Trophoblast cell (in vitro differentiated cells and primary cell): ENCODE measurements around the gene LRCOL1.
A peak's percentile ranks its signal among the peaks of the same experiment; 100 is the strongest.

Source experiments
- DNase-seq, 2 donors: peaks; one replicate each; pipeline ENCODE4 v3.0.0-alpha.2; 2016
- H2AFZ ChIP-seq: 2 replicates; pipeline ENCODE4 v1.6.1; 2013; ENCODE audit warnings: low read length, moderate library complexity, mild to moderate bottlenecking; ENCODE audit not compliant: insufficient read depth, poor library complexity
- H2AK5ac ChIP-seq: 2 replicates; pipeline ENCODE4 v1.6.1; 2013; ENCODE audit warnings: mild to moderate bottlenecking, low read length
- H2BK120ac ChIP-seq: 2 replicates; pipeline ENCODE4 v1.6.1; 2013; ENCODE audit warnings: low read length, mild to moderate bottlenecking, moderate library complexity; ENCODE audit not compliant: insufficient read depth, poor library complexity
- H2BK12ac ChIP-seq: 2 replicates; pipeline ENCODE4 v1.6.1; 2013; ENCODE audit warnings: mild to moderate bottlenecking, low read length, moderate library complexity
- H2BK5ac ChIP-seq: 2 replicates; pipeline ENCODE4 v1.6.1; 2013; ENCODE audit warnings: low read length, low read depth, moderate library complexity, mild to moderate bottlenecking; ENCODE audit not compliant: poor library complexity
- H3K14ac ChIP-seq: 2 replicates; pipeline ENCODE4 v1.6.1; 2013; ENCODE audit warnings: mild to moderate bottlenecking, low read length
- H3K18ac ChIP-seq: 2 replicates; pipeline ENCODE4 v1.6.1; 2013; ENCODE audit warnings: mild to moderate bottlenecking, low read length
- H3K23ac ChIP-seq: 2 replicates; pipeline ENCODE4 v1.6.1; 2013; ENCODE audit warnings: low read length
- H3K27ac ChIP-seq: 2 replicates; pipeline ENCODE4 v1.5.1; 2013; ENCODE audit warnings: low read depth, mild to moderate bottlenecking, inconsistent platforms, low read length, moderate library complexity
- H3K27me3 ChIP-seq: 2 replicates; pipeline ENCODE4 v1.6.1; 2013; ENCODE audit warnings: inconsistent platforms, mild to moderate bottlenecking, low read length, moderate library complexity; ENCODE audit not compliant: insufficient read depth
- H3K36me3 ChIP-seq, 2 experiments: 1 replicate in 1 of 2; 2 replicates in 1 of 2; pipeline ENCODE4 v1.6.1; 2013; ENCODE audit warnings: low read length in 2 of 2, mild to moderate bottlenecking in 2 of 2, moderate library complexity in 1 of 2; ENCODE audit not compliant: insufficient read depth in 2 of 2, control insufficient read depth in 1 of 2
- H3K4ac ChIP-seq: 2 replicates; pipeline ENCODE4 v1.6.1; 2013; ENCODE audit warnings: low read depth, mild to moderate bottlenecking, low read length, moderate library complexity
- H3K4me1 ChIP-seq, 2 experiments: 1 replicate in 1 of 2; 2 replicates in 1 of 2; pipeline ENCODE4 v1.6.1; 2013; ENCODE audit warnings: low read length in 2 of 2, mild to moderate bottlenecking in 2 of 2, moderate library complexity in 1 of 2; ENCODE audit not compliant: insufficient read depth in 2 of 2, control insufficient read depth in 1 of 2
- H3K4me2 ChIP-seq: 2 replicates; pipeline ENCODE4 v1.6.1; 2013; ENCODE audit warnings: inconsistent platforms, mild to moderate bottlenecking, low read length, moderate library complexity
- H3K4me3 ChIP-seq: 2 replicates; pipeline ENCODE4 v1.5.1; 2013; ENCODE audit warnings: mild to moderate bottlenecking, low read depth, low read length, inconsistent platforms
- H3K79me1 ChIP-seq: one replicate; pipeline ENCODE4 v1.6.1; 2013; ENCODE audit warnings: low read length
- H3K79me2 ChIP-seq: 2 replicates; pipeline ENCODE4 v1.6.1; 2013; ENCODE audit warnings: low read length, mild to moderate bottlenecking; ENCODE audit not compliant: control insufficient read depth, insufficient read depth, poor library complexity
- H3K9ac ChIP-seq: 2 replicates; pipeline ENCODE4 v1.6.1; 2013; ENCODE audit warnings: mild to moderate bottlenecking, low read length
- H3K9me3 ChIP-seq: 2 replicates; pipeline ENCODE4 v1.6.1; 2013; ENCODE audit warnings: low read depth, mild to moderate bottlenecking, control low read depth, inconsistent platforms, low read length; ENCODE audit not compliant: insufficient read depth
- H4K12ac ChIP-seq: 2 replicates; pipeline ENCODE4 v1.6.1; 2013; ENCODE audit warnings: low read depth, mild to moderate bottlenecking, low read length, moderate library complexity
- H4K8ac ChIP-seq: 2 replicates; pipeline ENCODE4 v1.6.1; 2013; ENCODE audit warnings: low read depth, mild to moderate bottlenecking, low read length, moderate library complexity
- H4K91ac ChIP-seq: one replicate; pipeline ENCODE4 v1.6.1; 2013; ENCODE audit warnings: low read depth, mild to moderate bottlenecking, low read length, moderate library complexity
- WGBS: extraction: QIAGEN DNeasy Blood & Tissue Kit; methylation state at CpG from one replicate; pipeline ENCODE4 v1.1.7; 2013; ENCODE audit warnings: missing lambda C conversion rate; ENCODE audit not compliant: insufficient read length, insufficient coverage; ENCODE audit errors: extremely low coverage; 5-methylcytosine and 5-hydroxymethylcytosine counted together

Gene LRCOL1

GRCh38 chr12:132614029-132614428 is 3.6 kb upstream of the LRCOL1 start:
- Histone ChIP-seq H2BK120ac (no peak overlapping the region), H3K23ac (no peak overlapping the region), H3K36me3 (no peaks in the 10 kb centered on the region), H4K8ac (no peak overlapping the region), H3K27me3 (peaks cover 24% of the 10 kb centered on the region), H3K27ac (no peak overlapping the region), H3K14ac (no peak overlapping the region), H3K18ac (no peak overlapping the region), H4K12ac (no peak overlapping the region), H2BK12ac (no peak overlapping the region), H3K4me2 (no peak overlapping the region), H2AK5ac (no peak overlapping the region), H3K9me3 (peaks cover 32% of the 10 kb centered on the region), H3K4me3 (no peak overlapping the region), H2AFZ (no peak overlapping the region), H3K79me2 (no peaks in the 10 kb centered on the region), H3K4me1 (peaks cover 2 to 4% of the 10 kb centered on the region in 2 experiments), H2BK5ac (no peak overlapping the region), H3K9ac (no peak overlapping the region), H3K79me1 (no peaks in the 10 kb centered on the region), H3K4ac (no peak overlapping the region), H4K91ac (no peak overlapping the region)
- no peak for DNase-seq
- WGBS: no CpG with 5 or more reads among the region's 5 CpGs

GRCh38 chr12:132611620-132612019 is 1.2 kb upstream of the LRCOL1 start:
- Histone ChIP-seq H3K23ac (no peak overlapping the region), H2AK5ac (no peak overlapping the region), H3K14ac (no peak overlapping the region), H3K27me3 (peaks cover 8% of the 10 kb centered on the region), H4K12ac (no peak overlapping the region), H2BK120ac (no peak overlapping the region), H3K36me3 (no peaks in the 10 kb centered on the region), H3K27ac (no peak overlapping the region), H3K79me2 (no peaks in the 10 kb centered on the region), H3K9me3 (peaks cover 24% of the 10 kb centered on the region), H3K4me3 (peak overlapping the region; percentile 18), H3K4me2 (no peak overlapping the region), H4K8ac (no peak overlapping the region), H2BK5ac (no peak overlapping the region), H3K4me1 (peaks cover 10 to 11% of the 10 kb centered on the region in 2 experiments), H3K18ac (no peak overlapping the region), H2BK12ac (no peak overlapping the region), H3K79me1 (no peaks in the 10 kb centered on the region), H2AFZ (no peak overlapping the region), H3K9ac (no peak overlapping the region), H3K4ac (no peak overlapping the region), H4K91ac (no peak overlapping the region)
- DNase-seq: no peak
- no CpG with 5 or more reads among the region's 10 CpGs for WGBS

GRCh38 chr12:132610866-132611602 is 652 bp upstream of the LRCOL1 start:
- no peak overlapping the region for H4K8ac ChIP-seq
- H3K4me3 ChIP-seq: no peak overlapping the region
- no peaks in the 10 kb centered on the region for H3K79me2 ChIP-seq
- H3K36me3 ChIP-seq: no peaks in the 10 kb centered on the region
- H3K4me1 ChIP-seq: peaks cover 10 to 11% of the 10 kb centered on the region in 2 experiments
- H3K79me1 ChIP-seq: no peaks in the 10 kb centered on the region
- H4K91ac ChIP-seq: no peak overlapping the region
- peaks cover 18% of the 10 kb centered on the region for H3K9me3 ChIP-seq
- no peak overlapping the region for H4K12ac ChIP-seq
- H3K23ac ChIP-seq: no peak overlapping the region
- H3K14ac ChIP-seq: no peak overlapping the region
- H3K27ac ChIP-seq: no peak overlapping the region
- H2AK5ac ChIP-seq: no peak overlapping the region
- H2BK120ac ChIP-seq: no peak overlapping the region
- H2BK5ac ChIP-seq: no peak overlapping the region
- H3K4ac ChIP-seq: no peak overlapping the region
- peaks cover 6% of the 10 kb centered on the region for H3K27me3 ChIP-seq
- WGBS: no CpG with 5 or more reads among the region's 33 CpGs
- H3K9ac ChIP-seq: no peak overlapping the region
- no peak overlapping the region for H2BK12ac ChIP-seq
- DNase-seq: no peak
- no peak overlapping the region for H3K18ac ChIP-seq
- H2AFZ ChIP-seq: no peak overlapping the region
- H3K4me2 ChIP-seq: no peak overlapping the region

- Histone ChIP-seq H2BK5ac (no peak overlapping the region), H2AFZ (no peak overlapping the region), H3K9me3 (peaks cover 17% of the 10 kb centered on the region), H3K9ac (no peak overlapping the region), H3K79me1 (no peaks in the 10 kb centered on the region), H2AK5ac (no peak overlapping the region), H2BK120ac (no peak overlapping the region), H3K27me3 (peaks cover 3% of the 10 kb centered on the region), H4K12ac (no peak overlapping the region), H3K36me3 (no peaks in the 10 kb centered on the region), H3K14ac (no peak overlapping the region), H3K79me2 (no peaks in the 10 kb centered on the region), H4K8ac (no peak overlapping the region), H4K91ac (no peak overlapping the region), H3K18ac (no peak overlapping the region), H2BK12ac (no peak overlapping the region), H3K4me1 (peaks cover 10 to 11% of the 10 kb centered on the region in 2 experiments), H3K4me3 (no peak overlapping the region), H3K27ac (no peak overlapping the region), H3K23ac (no peak overlapping the region), H3K4ac (no peak overlapping the region), H3K4me2 (no peak overlapping the region)
- peak in 1 of 2 donors; percentile 23 for DNase-seq
- no CpG with 5 or more reads among the region's 25 CpGs for WGBS
Observed at GRCh38 chr12:132608231-132609171, 1.9 kb downstream of the LRCOL1 start.
